GM23248 (cell line): ENCODE results near the gene CD38. TPM values are rescaled to one million over a fixed set of nuclear protein-coding genes. Genes with fewer than 3 reads are reported as not detected.

Experiments used
- DNase-seq: peaks from one replicate; pipeline ENCODE4 v3.0.0-alpha.2; 2015
- H2AFZ ChIP-seq: fragments of 200-600 bp; sonication (generic); 2 replicates; pipeline ENCODE4 v1.6.1; 2016; ENCODE audit warnings: antibody characterized with exemption
- H3F3A ChIP-seq: fragments of 200-600 bp; sonication (generic); 2 replicates; pipeline ENCODE4 v1.6.1; 2016; ENCODE audit warnings: mild to moderate bottlenecking, antibody characterized with exemption, mixed run types; ENCODE audit not compliant: insufficient read depth
- H3K27ac ChIP-seq: fragments of 200-600 bp; sonication (generic); 2 replicates; pipeline ENCODE4 v1.5.1; 2016; ENCODE audit warnings: mild to moderate bottlenecking
- H3K27me3 ChIP-seq: fragments of 200-600 bp; sonication (generic); replicated peaks from 2 replicates; pipeline ENCODE4 v1.6.1; 2016; ENCODE audit warnings: mild to moderate bottlenecking; ENCODE audit not compliant: insufficient read depth
- H3K36me3 ChIP-seq: fragments of 200-600 bp; sonication (generic); 2 replicates; pipeline ENCODE4 v1.6.1; 2016; ENCODE audit warnings: low read depth, mild to moderate bottlenecking
- H3K4me1 ChIP-seq: fragments of 200-600 bp; sonication (generic); 2 replicates; pipeline ENCODE4 v1.6.1; 2016; ENCODE audit warnings: mild to moderate bottlenecking; ENCODE audit not compliant: insufficient read depth
- H3K4me2 ChIP-seq: fragments of 200-600 bp; sonication (generic); one replicate; pipeline ENCODE4 v1.6.1; 2016; ENCODE audit warnings: mild to moderate bottlenecking; ENCODE audit not compliant: unreplicated experiment
- H3K4me3 ChIP-seq: fragments of 200-600 bp; sonication (generic); 2 replicates; pipeline ENCODE4 v1.5.1; 2016; ENCODE audit warnings: mild to moderate bottlenecking
- H3K79me2 ChIP-seq: fragments of 200-600 bp; sonication (generic); 2 replicates; pipeline ENCODE4 v1.6.1; 2016; ENCODE audit warnings: mild to moderate bottlenecking; ENCODE audit not compliant: insufficient read depth
- H3K9ac ChIP-seq: fragments of 200-600 bp; sonication (generic); 2 replicates; pipeline ENCODE4 v1.6.1; 2016; ENCODE audit warnings: mild to moderate bottlenecking
- H3K9me2 ChIP-seq: fragments of 200-600 bp; sonication (generic); 2 replicates; pipeline ENCODE4 v1.6.1; 2016; ENCODE audit warnings: mixed run types, mild to moderate bottlenecking, moderate library complexity; ENCODE audit not compliant: insufficient read depth
- H3K9me3 ChIP-seq: fragments of 200-600 bp; sonication (generic); one replicate; pipeline ENCODE4 v1.6.1; 2017; ENCODE audit warnings: low read depth
- H4K20me1 ChIP-seq: fragments of 200-600 bp; sonication (generic); 2 replicates; pipeline ENCODE4 v1.6.0; 2016; ENCODE audit not compliant: insufficient read depth
- EZH2 ChIP-seq: fragments of 200-600 bp; sonication (generic); IDR thresholded peaks from 2 replicates; pipeline ENCODE4 v1.6.1; 2018; ENCODE audit warnings: antibody characterized with exemption, mild to moderate bottlenecking; ENCODE audit not compliant: insufficient read depth, poor library complexity, severe bottlenecking
- EZH2phosphoT487 ChIP-seq: fragments of 200-600 bp; sonication (generic); IDR thresholded peaks from 2 replicates; pipeline ENCODE4 v1.6.1; 2018; ENCODE audit warnings: antibody characterized with exemption, moderate library complexity, mild to moderate bottlenecking, low read depth; ENCODE audit not compliant: insufficient read depth
- WGBS, 2 experiments: methylation state at CpG; one replicate each; pipeline ENCODE4 v1.1.6; 2015 to 2017; ENCODE audit warnings: low lambda C conversion rate in 2 of 2, low coverage in 1 of 2; ENCODE audit errors: missing lambda C conversion rate in 2 of 2; 5-methylcytosine and 5-hydroxymethylcytosine counted together
- in situ Hi-C: fragments of 300-500 bp; cut with MboI; formaldehyde crosslinking; loops from 2 replicates; pipeline ENCODE4 v1.15.0; 2020
- polyA plus RNA-seq: library from polyadenylated mRNA; unstranded; fragments of >200 nt; fragmentation: Nextera tagmentation; extraction: Ambion mirVana; gene quantifications from 2 replicates; pipeline ENCODE4 v1.2.1, GENCODE V29; 2016
- total RNA-seq: library from RNA; depleted of rRNA; stranded (reverse); fragments of >200 nt; shearing (Covaris generic); gene quantifications from 2 replicates; pipeline ENCODE4 v1.2.3, GENCODE V29; 2014

The CD38 gene
- total and polyA plus RNA-seq, 2 experiments from 2014 or later: not detected

GRCh38 chr4:15888515-15888914 is 110.4 kb downstream of the CD38 start:
- WGBS, 2 experiments: 87 to 91% methylated on average over 9 of the region's 9 CpGs
- Histone ChIP-seq H3K79me2 (no peaks in the 10 kb centered on the region), H3F3A (peaks cover under 1% of the 10 kb centered on the region; the same call in 1 of the 2 replicates), H3K4me1 (peaks cover 1% of the 10 kb centered on the region), H4K20me1 (no peaks in the 10 kb centered on the region), H3K4me3 (no peak overlapping the region), H3K36me3 (no peaks in the 10 kb centered on the region), H2AFZ (no peak overlapping the region), H3K27ac (no peak overlapping the region), H3K27me3 (0 out of 2 replicates have a peak, but pooled peaks cover 10% of the 10 kb centered on the region), H3K9me2 (no peaks in the 10 kb centered on the region), H3K9me3 (no peaks in the 10 kb centered on the region), H3K9ac (no peak overlapping the region), H3K4me2 (no peak overlapping the region)
- no peak for TF ChIP-seq EZH2
- no peak for TF ChIP-seq EZH2phosphoT487
- DNase-seq: no peak
- in situ Hi-C loops: loop anchor here (10.0 kb wide), 1 partner anchor 66 kb away; no protein-coding TSS in a partner anchor

DNA sequence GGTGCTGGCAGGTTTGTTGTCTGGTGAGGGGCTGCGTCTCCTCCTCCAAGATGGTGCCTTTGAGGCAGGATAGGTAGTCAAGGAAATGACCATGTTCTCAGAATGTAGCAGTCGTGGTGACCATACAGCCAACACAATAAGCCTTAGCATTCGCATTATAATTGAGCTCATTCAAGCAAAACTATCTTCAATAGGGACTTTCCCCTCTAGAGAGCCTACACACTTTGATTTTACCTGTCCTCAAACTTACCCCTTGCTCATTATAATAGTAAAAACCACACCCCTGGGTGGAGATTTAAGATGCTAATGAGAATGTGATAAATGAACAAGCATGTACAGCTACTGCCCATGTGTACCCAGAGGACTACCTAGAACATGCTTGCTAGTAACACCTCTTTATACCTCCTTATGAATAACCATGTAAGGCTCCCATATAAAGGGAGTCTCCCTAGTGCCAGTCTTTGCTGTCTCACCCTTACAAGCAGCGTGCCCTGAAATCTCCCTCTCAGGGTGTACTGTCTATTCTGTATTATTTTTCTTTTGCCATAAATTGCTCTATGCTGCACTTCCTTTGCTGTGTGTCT is 112.2 kb downstream of the CD38 start:
- peaks cover 17% of the 10 kb centered on the region for H3F3A ChIP-seq
- peaks cover 19% of the 10 kb centered on the region for H3K4me1 ChIP-seq
- H3K36me3 ChIP-seq: no peaks in the 10 kb centered on the region
- H3K4me2 ChIP-seq: no peak overlapping the region
- no peaks in the 10 kb centered on the region for H3K9me2 ChIP-seq
- H3K27ac ChIP-seq: no peak overlapping the region
- no peak overlapping the region for H2AFZ ChIP-seq
- no peaks in the 10 kb centered on the region for H4K20me1 ChIP-seq
- 84% methylated on average over 4 of the region's 4 CpGs for WGBS, 2 experiments
- DNase-seq: no peak
- H3K79me2 ChIP-seq: no peaks in the 10 kb centered on the region
- in situ Hi-C loops: no loop called here
- 0 out of 2 replicates have a peak, but pooled peaks cover 5% of the 10 kb centered on the region for H3K27me3 ChIP-seq
- H3K9me3 ChIP-seq: no peaks in the 10 kb centered on the region
- H3K4me3 ChIP-seq: no peak overlapping the region
- TF ChIP-seq EZH2: no peak
- no peak for TF ChIP-seq EZH2phosphoT487
- no peak overlapping the region for H3K9ac ChIP-seq

- H4K20me1 ChIP-seq: no peaks in the 10 kb centered on the region
Measured at GRCh38 chr4:15891312-15891711, 113.2 kb downstream of the CD38 start.

GRCh38 chr4:15893962-15894361 is 115.8 kb downstream of the CD38 start:
- no peak overlapping the region for H2AFZ ChIP-seq
- TF ChIP-seq EZH2phosphoT487 (no peak), EZH2 (no peak)
- H3F3A ChIP-seq: peaks cover 24% of the 10 kb centered on the region
- no peaks in the 10 kb centered on the region for H3K36me3 ChIP-seq
- peak overlapping the region; percentile 30; the same call in 1 of the 2 replicates for H3K9ac ChIP-seq
- no peaks in the 10 kb centered on the region for H3K9me3 ChIP-seq
- H3K4me3 ChIP-seq: no peak overlapping the region
- no peaks in the 10 kb centered on the region for H4K20me1 ChIP-seq
- in situ Hi-C loops: no loop called here
- DNase-seq: peak; percentile 96
- H3K9me2 ChIP-seq: no peaks in the 10 kb centered on the region
- H3K79me2 ChIP-seq: no peaks in the 10 kb centered on the region
- peak overlapping the region; percentile 32 for H3K4me2 ChIP-seq
- 0 out of 2 replicates have a peak, but pooled peaks cover 5% of the 10 kb centered on the region for H3K27me3 ChIP-seq
- 14 to 16% methylated on average over 4 of the region's 4 CpGs for WGBS, 2 experiments
- H3K4me1 ChIP-seq: peaks cover 23% of the 10 kb centered on the region
- peak overlapping the region; percentile 67 for H3K27ac ChIP-seq

More at GRCh38 chr4:15891312-15891711, 113.2 kb downstream of the CD38 start:
- 39 to 50% methylated on average over 4 of the region's 4 CpGs for WGBS, 2 experiments
- Histone ChIP-seq H3K4me2 (no peak overlapping the region), H3K4me1 (peaks cover 23% of the 10 kb centered on the region), H3K36me3 (no peaks in the 10 kb centered on the region), H3K27ac (no peak overlapping the region), H3K27me3 (0 out of 2 replicates have a peak, but pooled peaks cover 5% of the 10 kb centered on the region), H3F3A (peaks cover 24% of the 10 kb centered on the region), H2AFZ (no peak overlapping the region), H3K79me2 (no peaks in the 10 kb centered on the region), H3K9me3 (no peaks in the 10 kb centered on the region), H3K9ac (no peak overlapping the region), H3K4me3 (no peak overlapping the region), H3K9me2 (no peaks in the 10 kb centered on the region)
- no peak for DNase-seq
- TF ChIP-seq EZH2: no peak
- no peak for TF ChIP-seq EZH2phosphoT487
- in situ Hi-C loops: no loop called here
